Adrenal gland (tissue), 5 donors: Measurements from ENCODE around the gene PAN3.

Source experiments
- CTCF ChIP-seq, 6 experiments: fragments of 450-650 bp in 4 of 6; fragments of 200-600 bp in 2 of 6; sonication (generic) in 1 of 6; IDR thresholded peaks; 1 replicate in 5 of 6; 2 replicates in 1 of 6; pipeline versions ENCODE4 v1.5.1 to v1.8.0; 2016 to 2021; ENCODE audit warnings: antibody characterized with exemption in 6 of 6, mild to moderate bottlenecking in 2 of 6, moderate library complexity in 1 of 6
- POLR2A ChIP-seq, 2 donors: fragments of 450-650 bp; IDR thresholded peaks; one replicate each; pipeline ENCODE4 v1.6.1; 2017; ENCODE audit warnings: antibody characterized with exemption in 2 of 2, mild to moderate bottlenecking in 2 of 2, moderate library complexity in 1 of 2
- donor health status: DM: no; HTN: no; CAD: no.

- no peak for TF ChIP-seq POLR2A (IDR thresholded peaks at IDR 0.05)
- TF ChIP-seq CTCF (IDR thresholded peaks at IDR 0.05), result no peak
Observed at GRCh38 chr13:28092431-28092830, 45.9 kb upstream of the PAN3 start.
